Lower leg skin (tissue), 3 donors: ENCODE data around the gene MMD2.

Source experiments
- CTCF ChIP-seq, 3 donors: fragments of 450-650 bp; IDR thresholded peaks; one replicate each; pipeline ENCODE4 v1.5.1; 2016; ENCODE audit warnings: antibody characterized with exemption in 3 of 3, mild to moderate bottlenecking in 3 of 3, moderate library complexity in 2 of 3
- POLR2A ChIP-seq, 2 donors: fragments of 450-650 bp; IDR thresholded peaks; one replicate each; pipeline ENCODE4 v1.6.1; 2016 to 2017; ENCODE audit warnings: antibody characterized with exemption in 2 of 2, mild to moderate bottlenecking in 1 of 2, moderate library complexity in 1 of 2

DNA sequence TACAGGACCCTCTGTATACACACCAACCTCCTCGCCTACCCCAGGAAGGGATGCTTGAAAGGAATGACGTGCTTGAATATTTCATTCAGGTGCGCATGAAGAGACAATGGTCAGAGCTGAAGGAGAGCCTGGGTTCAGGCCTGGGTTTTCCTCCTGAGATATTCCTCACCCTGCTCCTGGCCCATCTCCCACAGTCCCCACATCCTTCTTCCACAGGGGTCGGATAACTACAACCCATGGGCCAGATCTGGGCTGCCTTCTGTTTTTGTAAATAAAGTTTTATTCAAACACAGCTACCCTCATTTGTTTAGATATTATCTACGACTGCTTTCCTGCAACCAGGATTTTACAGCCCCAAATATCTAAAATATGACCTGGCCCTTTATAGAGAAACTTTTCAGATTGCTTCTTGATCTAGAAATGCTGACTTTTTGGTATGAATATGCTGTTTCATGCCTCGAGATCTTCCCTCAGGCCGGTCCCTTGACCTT, 73.6 kb downstream of the MMD2 start:
- no peak for TF ChIP-seq CTCF (IDR thresholded peaks at IDR 0.05)
- no peak for TF ChIP-seq POLR2A (IDR thresholded peaks at IDR 0.05)
